Epithelial cell of proximal tubule (primary cell): Measurements from ENCODE around the gene SLC1A5. TPM values are rescaled to one million over a fixed set of nuclear protein-coding genes. Genes with fewer than 3 reads are reported as not detected.

Source experiments
- DNase-seq: peaks from one replicate; pipeline ENCODE4 v3.0.0-alpha.2; 2011; ENCODE audit warnings: low read depth
- H3K4me3 ChIP-seq: 2 replicates; pipeline ENCODE4 v1.5.1; 2011; ENCODE audit warnings: low read depth, mild to moderate bottlenecking, low read length
- total RNA-seq: library from RNA; depleted of rRNA; stranded (reverse); fragments of >200 nt; gene quantifications from 2 replicates; pipeline ENCODE4 v1.2.3, GENCODE V29; 2015
- TF ChIP-seq, protein P1 (sequence below): conservative IDR thresholded peaks from 2 replicates; pipeline ENCODE4 v1.5.1; 2012; ENCODE audit warnings: low read depth, mild to moderate bottlenecking, low read length

Gene SLC1A5
- total RNA-seq, 1 donor from 2014 or later: 85.1 TPM

DNA sequence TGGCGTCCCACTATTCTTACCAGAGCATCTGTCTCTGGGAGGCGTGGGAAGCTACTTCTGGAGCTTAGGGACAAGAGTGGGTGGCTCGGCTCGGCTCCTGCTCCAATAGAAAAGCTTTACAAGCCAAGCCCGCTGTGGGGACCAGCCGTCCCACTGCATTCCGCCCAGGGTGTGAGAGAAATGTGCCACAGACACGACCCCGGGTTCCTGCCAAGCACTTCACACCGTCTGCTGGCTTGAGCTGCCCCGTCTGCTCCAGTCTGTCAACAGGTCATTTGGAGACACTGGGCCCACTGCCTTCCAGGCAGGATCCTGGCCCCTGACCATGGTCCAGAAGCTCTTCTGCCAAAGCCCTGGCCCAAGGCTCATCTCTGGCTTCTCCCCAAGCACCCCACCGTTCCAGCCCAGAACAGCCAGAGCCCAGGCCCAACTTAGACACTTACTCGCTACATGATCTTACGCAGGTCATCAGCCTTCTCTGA is 49.1 kb downstream of the SLC1A5 start:
- no peak overlapping the region for H3K4me3 ChIP-seq
- TF ChIP-seq, protein P1, sequence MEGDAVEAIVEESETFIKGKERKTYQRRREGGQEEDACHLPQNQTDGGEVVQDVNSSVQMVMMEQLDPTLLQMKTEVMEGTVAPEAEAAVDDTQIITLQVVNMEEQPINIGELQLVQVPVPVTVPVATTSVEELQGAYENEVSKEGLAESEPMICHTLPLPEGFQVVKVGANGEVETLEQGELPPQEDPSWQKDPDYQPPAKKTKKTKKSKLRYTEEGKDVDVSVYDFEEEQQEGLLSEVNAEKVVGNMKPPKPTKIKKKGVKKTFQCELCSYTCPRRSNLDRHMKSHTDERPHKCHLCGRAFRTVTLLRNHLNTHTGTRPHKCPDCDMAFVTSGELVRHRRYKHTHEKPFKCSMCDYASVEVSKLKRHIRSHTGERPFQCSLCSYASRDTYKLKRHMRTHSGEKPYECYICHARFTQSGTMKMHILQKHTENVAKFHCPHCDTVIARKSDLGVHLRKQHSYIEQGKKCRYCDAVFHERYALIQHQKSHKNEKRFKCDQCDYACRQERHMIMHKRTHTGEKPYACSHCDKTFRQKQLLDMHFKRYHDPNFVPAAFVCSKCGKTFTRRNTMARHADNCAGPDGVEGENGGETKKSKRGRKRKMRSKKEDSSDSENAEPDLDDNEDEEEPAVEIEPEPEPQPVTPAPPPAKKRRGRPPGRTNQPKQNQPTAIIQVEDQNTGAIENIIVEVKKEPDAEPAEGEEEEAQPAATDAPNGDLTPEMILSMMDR: no peak
- no peak for DNase-seq

DNA sequence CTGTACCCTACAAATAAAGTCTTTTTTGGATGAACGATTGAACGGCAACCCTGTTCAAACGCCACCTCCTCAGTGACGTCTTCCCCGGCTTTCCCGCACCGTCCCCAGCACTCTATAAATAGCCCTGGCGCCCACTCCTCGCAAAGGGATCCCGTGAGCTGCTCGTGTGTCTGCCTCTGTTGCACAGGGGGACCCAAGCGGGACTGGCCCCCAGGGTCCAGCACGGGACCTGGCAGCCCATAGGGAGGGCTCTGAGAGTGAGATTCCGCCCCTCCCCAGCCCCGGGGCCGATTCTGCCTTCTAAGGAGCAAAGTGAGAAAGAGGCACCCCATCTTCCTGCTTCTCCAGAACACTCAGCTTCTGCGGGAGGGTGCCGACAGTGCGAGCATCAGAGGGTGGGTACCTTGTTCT is 50.6 kb downstream of the SLC1A5 start:
- H3K4me3 ChIP-seq: no peak overlapping the region
- TF ChIP-seq, protein P1: no peak
- DNase-seq: no peak

DNA sequence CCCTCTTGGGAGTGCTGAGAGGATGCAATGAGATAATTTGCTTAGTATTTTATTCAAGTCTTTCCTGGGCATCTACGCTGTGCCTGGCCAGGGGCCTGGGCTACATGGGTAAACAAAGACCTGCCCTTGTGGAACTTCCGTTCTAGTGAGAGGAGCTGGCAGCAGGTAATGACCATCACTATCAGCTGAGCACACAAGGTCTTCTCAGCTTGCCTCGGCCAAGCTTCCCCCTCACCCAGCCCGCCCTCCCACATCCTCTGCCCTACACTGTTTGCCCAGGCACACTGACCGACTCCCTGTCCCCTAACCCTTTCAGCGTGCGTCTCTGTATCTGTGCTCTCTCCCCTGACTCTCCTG is 51.1 kb downstream of the SLC1A5 start:
- DNase-seq: no peak
- no peak overlapping the region for H3K4me3 ChIP-seq
- TF ChIP-seq, protein P1: no peak

DNA sequence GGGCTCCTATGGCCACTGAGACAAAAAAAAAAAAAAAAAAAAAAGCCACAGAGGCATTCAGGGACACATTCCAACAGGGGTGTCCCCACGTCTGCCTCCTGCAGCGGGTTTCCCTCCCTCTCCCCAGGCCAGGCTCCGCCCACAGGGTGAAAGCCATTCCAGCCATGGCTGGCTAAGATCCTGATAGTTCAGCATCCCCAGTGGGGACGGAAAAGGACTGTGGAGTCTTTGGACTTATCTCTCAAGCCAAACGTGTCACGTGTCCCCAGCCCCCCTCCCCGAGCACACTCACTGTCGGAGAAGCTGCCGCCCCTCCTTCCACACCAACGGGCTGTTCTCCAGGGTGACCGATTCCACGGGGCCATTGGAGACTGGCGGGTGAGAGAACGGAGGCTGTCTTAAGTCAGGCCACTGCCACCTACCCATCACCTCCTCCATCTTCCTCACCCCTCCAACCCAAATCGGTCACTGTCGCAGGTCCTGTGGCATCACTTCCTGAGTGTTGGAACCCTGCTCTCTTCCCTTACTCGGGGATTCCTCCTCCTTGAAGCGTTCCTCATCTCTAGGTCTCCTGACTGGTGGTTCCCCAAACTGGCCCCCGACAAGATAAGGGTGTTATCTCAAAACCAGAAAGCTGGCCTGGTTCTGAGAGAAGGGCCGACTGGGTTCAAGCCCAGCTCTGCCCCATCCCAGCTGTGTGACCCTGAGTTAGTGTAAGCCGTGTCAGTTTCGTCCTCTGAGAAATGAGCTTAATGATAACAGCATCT is 51.7 kb downstream of the SLC1A5 start:
- H3K4me3 ChIP-seq: no peak overlapping the region
- TF ChIP-seq, protein P1: no peak
- no peak for DNase-seq

DNA sequence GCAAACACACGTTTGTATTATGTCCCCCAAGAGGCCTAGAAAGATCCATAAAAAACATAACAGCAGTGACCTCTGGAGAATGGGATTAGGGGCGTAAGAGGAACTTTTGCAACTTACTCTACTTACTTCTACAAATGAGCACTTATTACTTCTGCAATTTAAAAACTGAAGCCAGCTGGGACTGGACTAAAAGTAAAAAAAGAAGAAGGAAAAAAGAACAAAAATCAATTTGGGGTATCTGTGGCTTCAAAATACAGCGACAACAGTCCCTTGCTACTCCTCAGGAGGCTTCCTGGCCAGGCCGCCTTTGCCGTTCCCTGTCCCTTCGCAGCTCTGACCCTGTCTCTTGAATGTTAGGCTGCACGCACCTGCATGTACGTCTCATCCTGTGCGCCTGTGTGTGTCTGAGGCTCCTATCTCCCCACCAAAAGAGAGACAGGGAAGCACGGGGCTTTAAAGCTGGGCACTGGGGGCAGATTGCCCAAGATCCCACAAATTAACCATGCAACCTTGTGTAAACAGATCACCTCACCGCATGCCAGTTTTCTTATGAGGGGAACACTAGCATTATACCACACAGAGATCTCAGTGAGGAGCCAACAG is 54.6 kb downstream of the SLC1A5 start:
- no peak for DNase-seq
- no peak overlapping the region for H3K4me3 ChIP-seq
- TF ChIP-seq, protein P1: no peak

DNA sequence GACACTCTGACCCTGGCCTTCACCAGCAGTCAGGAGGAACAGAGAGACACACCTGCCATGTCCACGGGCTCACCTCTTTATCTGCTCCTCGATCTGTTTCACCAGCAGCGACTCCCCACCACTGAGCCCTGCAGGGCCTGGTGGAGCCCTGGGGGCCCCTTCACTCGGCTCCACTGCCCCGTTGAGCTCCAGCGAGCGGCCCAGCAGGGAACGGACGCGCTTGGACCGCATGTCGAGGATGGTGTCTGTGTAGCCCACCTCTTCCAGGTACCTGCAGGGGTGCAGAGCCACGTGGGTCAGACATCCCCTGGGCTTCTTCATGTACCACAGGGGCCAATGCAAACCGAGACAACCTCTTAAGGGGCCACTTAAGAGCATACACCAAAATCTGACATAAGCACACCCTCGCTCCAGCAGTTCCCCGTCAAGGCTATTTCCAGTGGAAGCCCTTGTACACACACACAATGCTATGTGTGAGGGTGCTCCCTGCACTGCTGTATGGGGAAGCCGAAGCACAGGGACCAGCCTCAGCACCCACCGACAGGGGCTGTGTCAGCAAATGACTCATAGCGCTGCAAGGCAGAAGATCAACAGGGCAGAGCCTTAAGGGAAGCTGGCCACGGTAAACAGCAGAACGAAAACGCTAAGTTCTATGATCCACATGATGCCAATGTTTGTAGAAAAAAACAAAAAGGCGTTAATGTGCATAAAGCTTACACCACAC is 55.3 kb downstream of the SLC1A5 start:
- no peak overlapping the region for H3K4me3 ChIP-seq
- no peak for DNase-seq
- TF ChIP-seq, protein P1: no peak
